HFF-Myc (cell line): ENCODE data around the gene HDAC4.

Source experiments
- DNase-seq: peaks from one replicate; pipeline ENCODE4 v3.0.0-alpha.2; 2011; ENCODE audit warnings: low read depth; ENCODE audit errors: extremely low read depth
- H3K4me3 ChIP-seq: replicated peaks from 2 replicates; pipeline ENCODE4 v1.5.1; 2011; ENCODE audit warnings: low read depth, mild to moderate bottlenecking, control low read depth, low read length
- CTCF ChIP-seq: IDR thresholded peaks from 2 replicates; pipeline ENCODE4 v1.5.1; 2012; ENCODE audit warnings: mild to moderate bottlenecking, low read depth, low read length, control low read depth; ENCODE audit errors: missing control alignments

The HDAC4 gene

GRCh38 chr2:239199041-239199768, 201.6 kb downstream of the HDAC4 start:
- no peak for TF ChIP-seq CTCF
- no peak for DNase-seq
- H3K4me3 ChIP-seq, result no peak overlapping the region

DNA sequence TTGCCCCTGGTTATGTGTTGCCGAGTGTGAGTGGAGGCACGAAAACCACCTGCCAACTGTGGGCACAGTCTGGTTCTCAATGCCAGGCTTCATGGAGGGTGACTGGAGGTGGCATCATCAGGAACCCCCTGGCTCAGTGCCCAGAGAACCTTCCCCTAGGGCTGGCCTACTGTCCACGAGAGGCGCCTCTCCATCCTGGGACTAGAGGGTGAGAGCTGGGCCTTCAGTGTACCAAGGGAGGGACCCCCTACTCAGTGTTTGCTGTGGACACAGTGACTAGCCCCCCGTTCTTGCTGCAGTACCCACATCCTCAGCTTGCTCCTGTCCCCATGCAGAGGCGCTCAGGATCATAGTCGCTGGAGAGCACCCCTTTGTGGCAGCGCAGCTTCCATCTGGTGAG, 202.6 kb downstream of the HDAC4 start:
- DNase-seq, result no peak
- H3K4me3 ChIP-seq, result no peak overlapping the region
- no peak for TF ChIP-seq CTCF

GRCh38 chr2:239197146-239197545, 203.7 kb downstream of the HDAC4 start:
- DNase-seq, result no peak
- no peak overlapping the region for H3K4me3 ChIP-seq
- no peak for TF ChIP-seq CTCF

DNA sequence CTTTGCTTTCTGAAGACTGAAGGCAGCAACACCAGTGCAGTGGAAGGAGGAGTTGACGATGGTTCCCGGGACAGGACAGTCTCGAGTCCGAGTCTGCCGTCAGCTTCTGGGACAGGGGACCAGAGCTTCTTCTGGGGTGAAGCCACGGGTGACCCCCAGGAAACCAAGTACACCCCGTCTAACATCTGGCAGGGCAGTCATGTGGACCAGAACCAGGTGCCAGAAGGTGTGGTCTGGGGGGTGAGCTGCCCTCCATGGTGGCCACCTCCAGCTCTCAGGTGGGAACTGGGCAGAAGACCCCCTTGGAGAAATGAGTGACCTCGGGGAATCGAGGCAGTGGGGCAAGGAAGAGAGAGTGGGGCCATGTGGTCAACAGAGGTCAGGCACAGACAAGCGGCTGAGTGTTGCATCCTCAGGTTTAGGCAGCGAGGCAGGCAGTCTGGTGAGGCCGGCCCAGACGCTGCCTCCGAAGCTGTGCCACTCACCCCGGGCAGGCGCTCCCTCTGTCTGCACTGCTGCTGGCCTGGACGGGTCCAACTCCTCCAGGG, 204.3 kb downstream of the HDAC4 start:
- no peak for DNase-seq
- no peak for TF ChIP-seq CTCF

DNA sequence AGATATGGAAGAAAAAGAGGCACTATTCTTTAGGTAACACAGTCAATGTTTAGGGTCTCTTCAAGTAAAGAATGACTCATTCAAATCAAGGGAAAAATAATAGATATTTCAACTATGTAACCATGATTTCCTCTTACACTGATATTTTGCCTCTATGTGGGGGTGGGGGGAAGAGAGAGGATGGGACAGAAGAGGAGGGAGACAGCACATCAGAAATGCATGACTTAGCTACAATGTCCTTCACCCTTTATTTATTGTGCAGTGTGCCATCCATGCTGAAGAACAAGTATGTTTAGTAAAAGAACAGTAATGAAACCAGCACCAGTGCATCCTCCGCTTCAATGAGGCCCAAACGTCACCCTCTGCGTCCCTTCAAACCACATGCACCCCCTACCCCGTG, 204.8 kb downstream of the HDAC4 start:
- DNase-seq, result no peak
- H3K4me3 ChIP-seq, result no peak overlapping the region
- no peak for TF ChIP-seq CTCF

More for the DNA sequence above, 204.3 kb downstream of the HDAC4 start:
- no peak overlapping the region for H3K4me3 ChIP-seq

GRCh38 chr2:239195318-239195871, 205.4 kb downstream of the HDAC4 start:
- no peak for TF ChIP-seq CTCF
- DNase-seq, result no peak
- H3K4me3 ChIP-seq, result no peak overlapping the region
